HepG2 (cell line): ENCODE measurements around the gene HK2.

Experiments used
- ATF3 ChIP-seq: sonication (generic); formaldehyde crosslinking; IDR thresholded peaks from 2 replicates; pipeline ENCODE4 v1.4.0; 2020; ENCODE audit warnings: missing genetic modification reagents
- CTCF ChIP-seq: sonication (generic); formaldehyde crosslinking; IDR thresholded peaks from 2 replicates; pipeline ENCODE4 v1.5.0; 2020; ENCODE audit warnings: mild to moderate bottlenecking, missing genetic modification reagents, moderate library complexity
- ETS1 ChIP-seq: sonication (generic); formaldehyde crosslinking; IDR thresholded peaks from 2 replicates; pipeline ENCODE4 v1.4.0; 2020; ENCODE audit warnings: missing genetic modification reagents
- EZH2 ChIP-seq: conservative IDR thresholded peaks from 2 replicates; pipeline ENCODE4 v1.6.1; 2012; ENCODE audit warnings: mild to moderate bottlenecking, low read depth, low read length, moderate library complexity
- GABPB1 ChIP-seq: IDR thresholded peaks from 2 replicates; pipeline ENCODE4 v1.6.1; 2016; ENCODE audit warnings: mild to moderate bottlenecking, missing genetic modification reagents, moderate library complexity, missing compliant biosample characterization
- RELA ChIP-seq: sonication (generic); formaldehyde crosslinking; IDR thresholded peaks from 2 replicates; pipeline ENCODE4 v1.4.0; 2020; ENCODE audit warnings: missing genetic modification reagents
- SCMH1 ChIP-seq: sonication (generic); formaldehyde crosslinking; IDR thresholded peaks from 2 replicates; pipeline ENCODE4 v1.9.0; 2021; ENCODE audit warnings: missing genetic modification reagents, mild to moderate bottlenecking, borderline replicate concordance
- ZKSCAN8 ChIP-seq: IDR thresholded peaks from 2 replicates; pipeline ENCODE4 v1.6.1; 2016; ENCODE audit warnings: borderline replicate concordance, missing genetic modification reagents, missing compliant biosample characterization
- ZNF138 ChIP-seq: sonication (generic); formaldehyde crosslinking; IDR thresholded peaks from 2 replicates; pipeline ENCODE4 v1.5.0; 2020; ENCODE audit warnings: mild to moderate bottlenecking, low read depth, missing genetic modification reagents
- ZNF646 ChIP-seq: sonication (generic); formaldehyde crosslinking; IDR thresholded peaks from 2 replicates; pipeline ENCODE4 v1.9.0; 2021; ENCODE audit warnings: mild to moderate bottlenecking, missing genetic modification reagents
- ZNF792 ChIP-seq: IDR thresholded peaks from 2 replicates; pipeline ENCODE4 v1.6.1; 2016
- TF ChIP-seq, protein P1 (sequence below), 2 experiments: sonication (generic) in 1 of 2; formaldehyde crosslinking in 1 of 2; IDR thresholded peaks; 2 replicates each; pipeline versions ENCODE4 v1.5.1 to v1.6.1; 2011 to 2020; ENCODE audit warnings: borderline replicate concordance in 1 of 2, low read depth in 1 of 2, low read length in 1 of 2, mild to moderate bottlenecking in 1 of 2, missing genetic modification reagents in 1 of 2, moderate library complexity in 1 of 2
- TF ChIP-seq, protein P2 (sequence below): sonication (generic); formaldehyde crosslinking; IDR thresholded peaks from 2 replicates; pipeline ENCODE4 v1.8.1; 2023; ENCODE audit warnings: mild to moderate bottlenecking, missing genetic modification reagents, borderline replicate concordance

- TF ChIP-seq GABPB1 (CRISPR knock-in tag), result no peak
- TF ChIP-seq EZH2, result no peak
- TF ChIP-seq ZNF792 (CRISPR knock-in tag), result no peak
- no peak for TF ChIP-seq ETS1 (CRISPR knock-in tag)
- no peak for TF ChIP-seq RELA
- no peak for TF ChIP-seq CTCF
- no peak for TF ChIP-seq ZNF646 (CRISPR knock-in tag)
- TF ChIP-seq, protein P1, sequence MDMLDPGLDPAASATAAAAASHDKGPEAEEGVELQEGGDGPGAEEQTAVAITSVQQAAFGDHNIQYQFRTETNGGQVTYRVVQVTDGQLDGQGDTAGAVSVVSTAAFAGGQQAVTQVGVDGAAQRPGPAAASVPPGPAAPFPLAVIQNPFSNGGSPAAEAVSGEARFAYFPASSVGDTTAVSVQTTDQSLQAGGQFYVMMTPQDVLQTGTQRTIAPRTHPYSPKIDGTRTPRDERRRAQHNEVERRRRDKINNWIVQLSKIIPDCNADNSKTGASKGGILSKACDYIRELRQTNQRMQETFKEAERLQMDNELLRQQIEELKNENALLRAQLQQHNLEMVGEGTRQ (IDR thresholded peaks at IDR 0.05; ENCODE audit: low read depth, low read length), result no peak
- TF ChIP-seq, protein P1 (CRISPR knock-in tag; IDR thresholded peaks at IDR 0.05; ENCODE audit: borderline replicate concordance), result no peak
- TF ChIP-seq ZKSCAN8, result no peak
- TF ChIP-seq ATF3 (CRISPR knock-in tag), result no peak
- no peak for TF ChIP-seq SCMH1 (CRISPR knock-in tag)
- no peak for TF ChIP-seq ZNF138 (CRISPR knock-in tag)
- TF ChIP-seq, protein P2, sequence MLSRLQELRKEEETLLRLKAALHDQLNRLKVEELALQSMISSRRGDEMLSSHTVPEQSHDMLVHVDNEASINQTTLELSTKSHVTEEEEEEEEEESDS (CRISPR knock-in tag), result no peak
Observed at GRCh38 chr2:74925361-74925786, 91.4 kb downstream of the HK2 start.
